Hepatic stellate cell (primary cell): ENCODE measurements around the gene MRPS18A.
"Not testable (repeated sequence)": the region's sequence is repeated elsewhere in the genome, so short reads cannot be mapped to it uniquely, and the experiment has no call there.

Experiments used
- DNase-seq: peaks from one replicate; pipeline ENCODE4 v3.0.0; 2011; ENCODE audit warnings: low spot score

The MRPS18A gene

GRCh38 chr6:43634702-43635303 lies 52.8 kb downstream of the MRPS18A start:
- no peak for DNase-seq

- not testable (repeated sequence) for DNase-seq
These were observed 54.6 kb downstream of the MRPS18A start for GRCh38 chr6:43633002-43633401.

GRCh38 chr6:43630980-43631619 lies 56.5 kb downstream of the MRPS18A start:
- DNase-seq = no peak

DNA sequence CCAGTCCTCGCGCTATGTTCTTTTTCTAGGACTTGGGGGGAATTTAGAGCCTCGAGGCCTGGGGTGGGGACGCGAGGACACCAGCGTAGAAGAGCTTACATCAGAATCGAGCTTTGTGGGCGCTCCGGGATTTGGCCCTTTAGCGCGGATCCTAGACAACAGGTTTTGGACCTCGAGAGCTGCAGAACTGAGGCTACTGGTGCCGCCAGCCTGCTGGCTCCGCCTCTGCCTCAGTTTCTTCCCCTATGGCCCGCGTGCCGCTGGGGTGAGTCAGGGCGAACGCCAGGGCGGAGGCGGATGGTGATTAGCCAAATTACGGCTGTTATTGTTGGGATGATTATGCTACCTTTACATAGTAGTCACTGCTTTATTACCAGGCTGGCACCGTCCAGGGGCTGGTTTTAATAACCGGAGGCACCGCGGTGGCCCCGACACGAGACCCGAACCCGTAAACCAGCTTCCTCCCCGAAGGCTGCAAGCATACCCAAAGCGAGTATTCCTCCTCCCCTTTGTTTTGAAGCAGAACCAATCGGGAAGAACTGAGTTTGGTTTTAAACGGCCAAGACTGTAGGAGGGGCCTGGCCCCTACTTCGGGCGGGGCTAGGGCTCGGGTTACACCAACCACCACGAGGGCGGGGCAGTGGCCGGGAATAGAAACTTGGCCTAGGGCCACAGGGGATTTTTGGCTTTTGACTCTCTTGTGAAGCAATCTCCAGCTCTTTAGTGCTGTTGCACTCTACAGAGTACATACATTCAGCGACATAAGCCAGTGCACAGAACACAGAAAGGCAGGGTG lies 57.9 kb downstream of the MRPS18A start:
- DNase-seq = peak; percentile 98

GRCh38 chr6:43629104-43629504 lies 58.5 kb downstream of the MRPS18A start, which contains the start of gene GTPBP2:
GTPBP2 (minus strand) TSS chr6:43629264; CDS start chr6:43629162, 102 bp downstream.
- DNase-seq = peak; percentile 95

GRCh38 chr6:43628393-43629103 lies 59.0 kb downstream of the MRPS18A start:
- DNase-seq = peak; percentile 43

GRCh38 chr6:43627008-43627825 lies 60.4 kb downstream of the MRPS18A start:
- DNase-seq = peak; percentile 95

DNA sequence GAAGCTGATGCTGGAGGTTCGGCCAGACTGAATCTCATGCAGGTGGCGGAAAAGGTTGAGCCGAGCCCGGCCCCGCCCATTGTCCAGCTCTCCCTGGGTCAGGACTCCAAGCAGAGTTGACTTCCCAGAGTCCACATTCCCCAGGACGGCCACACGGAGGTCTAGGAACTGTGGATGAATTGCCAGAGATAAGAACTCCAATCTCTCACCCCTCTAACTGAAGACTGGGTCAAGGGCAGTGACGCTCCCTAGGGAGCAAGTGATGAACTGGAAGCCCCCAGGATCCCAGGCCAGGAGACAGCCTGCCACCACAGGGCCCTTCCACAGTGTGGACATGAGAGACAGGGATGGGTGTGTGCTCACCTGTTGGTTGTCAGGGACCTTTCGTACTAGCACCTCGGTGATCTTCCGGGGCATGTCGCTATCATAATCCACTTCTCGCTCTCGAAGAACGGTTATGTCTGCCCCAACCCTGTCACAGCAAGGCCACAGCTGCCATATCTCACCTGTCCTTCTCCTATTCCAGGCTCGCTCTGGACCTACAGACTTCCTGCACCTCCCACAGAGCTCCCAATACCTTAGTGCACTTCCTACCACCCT lies 62.1 kb downstream of the MRPS18A start:
- DNase-seq = no peak

DNA sequence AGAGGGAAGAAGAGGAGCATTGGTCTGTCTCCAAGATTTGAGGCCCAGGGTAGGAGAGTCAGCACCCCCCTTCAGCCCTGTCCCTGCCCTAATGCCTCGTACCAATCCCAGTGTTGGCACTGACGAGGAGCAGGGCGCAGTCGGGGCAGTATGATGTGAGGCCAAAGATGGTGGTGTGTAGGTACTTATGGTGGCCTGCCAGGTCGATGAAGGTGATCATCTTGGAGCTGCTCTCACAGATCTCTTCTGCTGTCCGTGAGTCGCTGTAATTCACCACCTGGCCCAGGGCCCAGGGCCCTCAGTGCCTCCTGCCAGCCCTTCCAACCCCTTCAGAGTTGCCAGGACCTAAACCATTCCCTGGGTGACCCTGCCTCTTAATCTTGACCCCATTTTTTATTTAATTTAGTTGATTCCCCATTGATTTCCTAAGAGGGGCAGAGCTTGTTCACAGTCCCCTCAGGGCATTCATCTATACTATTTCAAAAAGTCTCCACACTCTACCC lies 62.8 kb downstream of the MRPS18A start:
- DNase-seq = no peak

DNA sequence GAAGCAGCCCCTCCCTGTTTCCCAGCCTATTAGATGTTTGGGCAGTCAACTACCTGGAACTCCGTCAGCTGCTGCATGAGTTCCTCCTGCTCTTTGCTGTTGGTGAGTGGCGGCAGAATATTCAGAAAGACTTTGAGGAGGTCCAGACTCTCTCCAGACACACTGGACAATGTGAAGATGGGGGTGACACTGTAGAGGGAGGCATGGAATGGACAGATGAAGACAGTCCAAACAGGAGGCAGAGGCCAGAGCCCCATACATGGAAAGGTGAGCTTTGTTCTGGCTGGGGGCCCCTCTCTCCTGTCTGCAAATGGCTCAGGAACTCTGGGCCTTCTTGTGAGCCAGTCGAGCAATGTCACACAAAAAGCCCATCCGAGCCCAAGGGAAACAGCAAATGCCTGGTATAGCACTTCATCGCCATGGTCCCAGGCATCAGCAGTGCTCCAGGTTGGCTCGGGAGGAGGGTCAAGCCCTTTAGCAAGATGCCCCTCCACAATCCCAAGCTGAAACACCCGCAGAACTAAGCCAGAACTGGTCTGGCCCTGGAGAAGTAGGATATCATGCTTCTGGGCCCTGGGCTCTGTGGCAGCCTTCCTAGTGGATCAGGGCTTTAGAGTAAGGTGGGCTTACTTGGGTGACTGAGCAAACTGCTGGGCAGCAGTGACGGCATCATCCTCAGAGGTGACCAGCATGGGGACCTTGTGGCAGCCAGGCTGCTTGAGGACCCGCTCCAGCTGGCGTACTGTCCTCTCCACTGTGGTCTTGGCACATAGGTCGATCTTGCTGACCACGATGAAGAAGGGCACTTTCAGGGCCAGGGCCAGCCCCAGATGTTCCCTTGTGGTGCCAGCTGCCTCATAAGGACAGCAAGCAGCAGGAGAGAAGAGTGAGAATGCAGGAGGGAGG lies 63.5 kb downstream of the MRPS18A start:
- DNase-seq = no peak

DNA sequence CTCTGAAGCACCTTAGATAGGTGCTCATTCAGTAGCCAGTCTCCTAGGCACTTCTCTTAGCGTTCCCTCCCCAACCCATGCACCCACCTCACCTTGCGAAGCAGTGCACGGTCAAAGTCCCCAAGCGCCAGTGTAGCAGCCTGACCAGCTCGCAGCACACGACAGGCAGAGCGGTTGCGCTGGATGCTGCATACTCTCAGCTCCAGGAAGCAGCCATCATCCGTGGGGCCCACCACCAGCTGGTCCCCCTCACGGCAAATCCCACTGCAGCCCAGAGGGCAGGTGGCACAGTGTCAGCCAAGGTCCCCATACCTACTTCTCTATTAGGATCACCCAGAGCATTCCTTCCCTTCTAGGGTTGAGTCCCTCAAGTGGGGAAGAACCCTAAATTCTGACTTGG lies 65.0 kb downstream of the MRPS18A start:
- DNase-seq = no peak

DNA sequence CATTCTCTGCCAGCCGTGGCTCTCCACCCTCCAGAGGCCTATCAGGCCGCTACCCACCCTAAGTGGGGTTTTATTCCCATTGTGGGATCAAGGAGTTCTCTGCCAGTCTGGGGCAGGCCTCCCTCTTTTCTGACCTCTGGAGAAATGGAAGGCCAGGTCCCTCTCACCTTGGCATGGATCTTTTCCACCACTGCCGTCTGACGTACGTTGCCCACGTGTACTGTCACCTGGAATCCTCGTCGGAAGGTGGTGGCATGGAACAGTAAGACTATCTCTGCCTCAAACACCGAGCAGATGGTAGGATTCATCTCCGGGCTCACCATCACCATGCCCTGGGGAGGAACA lies 65.8 kb downstream of the MRPS18A start:
- DNase-seq = no peak
